K562 (cell line): ENCODE data around the gene ZNF326. TPM values are rescaled to one million over a fixed set of nuclear protein-coding genes. Genes with fewer than 3 reads are reported as not detected.

ENCODE experiments used
- ATAC-seq: fragments of 200-7000 bp; cut with Tn5 transposase; 3 replicates; pipeline ENCODE4 v1.9.1; 2020; ENCODE audit warnings: moderate library complexity
- BruUV-seq: library from RNA; stranded (reverse); fragments of 400-500 nt; replicated peaks from 2 replicates; lab custom pipeline; 2021; lab: Mats Ljungman, UMichigan
- CTCF ChIA-PET: fragments of 300-600 bp; formaldehyde crosslinking; extraction: SDS; loops from one replicate; lab custom pipeline; 2021; ENCODE audit warnings: low intra/inter-chr PET ratio; lab: Yijun Ruan, JAX
- POLR2A ChIA-PET: fragments of 300-600, 350-650 bp; sonication (Branson Sonifier 250); formaldehyde crosslinking; extraction: SDS; loops from one replicate; lab custom pipeline; 2021; ENCODE audit warnings: antibody characterized with exemption, inconsistent platforms; lab: Yijun Ruan, JAX
- DNase-seq, 4 experiments: peaks; one replicate each; pipeline versions ENCODE4 v3.0.0 to v3.0.0-alpha.2; 2011 to 2018; ENCODE audit warnings: low spot score in 3 of 4, mixed read lengths in 3 of 4; ENCODE audit errors: extremely low read depth in 1 of 4
- FAIRE-seq: peaks from 2 replicates; lab custom pipeline; 2011; peaks lifted over from hg19 to GRCh38; lab: Jason Lieb, UNC
- H2AFZ ChIP-seq: 2 replicates; pipeline ENCODE4 v1.6.0; 2011; ENCODE audit warnings: low read depth, low read length, control low read depth, inconsistent platforms
- H3K27ac ChIP-seq: fragments of 200-600 bp; 3 replicates; pipeline ENCODE4 v1.8.0; 2011; ENCODE audit warnings: low read depth, mild to moderate bottlenecking, control low read depth, inconsistent platforms, low read length, moderate library complexity, mixed read lengths; ENCODE audit errors: extremely low read depth
- H3K27me3 ChIP-seq, 2 experiments: fragments of 300-600 bp in 1 of 2; 2 replicates in 1 of 2; 3 replicates in 1 of 2; pipeline versions ENCODE4 v1.6.0 to v1.8.0; 2011; ENCODE audit warnings: inconsistent platforms in 2 of 2, low read length in 2 of 2, mild to moderate bottlenecking in 1 of 2, mixed read lengths in 1 of 2, moderate library complexity in 1 of 2; ENCODE audit not compliant: control insufficient read depth in 2 of 2, insufficient read depth in 2 of 2
- H3K36me3 ChIP-seq: fragments of 300-600 bp; 3 replicates; pipeline ENCODE4 v1.8.0; 2011; ENCODE audit warnings: mild to moderate bottlenecking, low read length, inconsistent platforms; ENCODE audit not compliant: control insufficient read depth, insufficient read depth
- H3K4me1 ChIP-seq, 2 experiments: fragments of 200-600 bp in 1 of 2; replicated peaks in 1 of 2; 2 replicates in 1 of 2; 3 replicates in 1 of 2; pipeline versions ENCODE4 v1.5.1 to v1.8.0; 2011; ENCODE audit warnings: inconsistent platforms in 2 of 2, low read length in 2 of 2, mild to moderate bottlenecking in 1 of 2, mixed read lengths in 1 of 2, moderate library complexity in 1 of 2; ENCODE audit not compliant: control insufficient read depth in 2 of 2, insufficient read depth in 2 of 2
- H3K4me2 ChIP-seq: 2 replicates; pipeline ENCODE4 v1.6.1; 2011; ENCODE audit warnings: low read length, control low read depth, inconsistent platforms, mixed read lengths; ENCODE audit not compliant: insufficient read depth
- H3K4me3 ChIP-seq: fragments of 200-600 bp; sonication (generic), shearing (Covaris generic); 2 replicates; pipeline ENCODE4 v1.5.1; 2016; ENCODE audit warnings: control low read depth, inconsistent platforms
- H3K79me2 ChIP-seq: fragments of 200-600 bp; 3 replicates; pipeline ENCODE4 v1.8.0; 2011; ENCODE audit warnings: low read length, inconsistent platforms; ENCODE audit not compliant: control insufficient read depth, insufficient read depth
- H3K9ac ChIP-seq, 2 experiments: 2 replicates each; pipeline versions ENCODE4 v1.6.0 to v1.6.1; 2011; ENCODE audit warnings: low read depth in 2 of 2, low read length in 2 of 2, control low read depth in 1 of 2, inconsistent platforms in 1 of 2, mild to moderate bottlenecking in 1 of 2, mixed read lengths in 1 of 2; ENCODE audit not compliant: insufficient read depth in 1 of 2
- H3K9me1 ChIP-seq: one replicate; pipeline ENCODE4 v1.6.0; 2011; ENCODE audit warnings: inconsistent platforms, mild to moderate bottlenecking, low read length, moderate library complexity; ENCODE audit not compliant: control insufficient read depth, insufficient read depth
- H3K9me3 ChIP-seq: replicated peaks from 2 replicates; pipeline ENCODE4 v1.5.1; 2011; ENCODE audit warnings: low read depth, low read length, inconsistent platforms; ENCODE audit not compliant: control insufficient read depth, insufficient read depth
- H4K20me1 ChIP-seq: replicated peaks from 2 replicates; pipeline ENCODE4 v1.6.1; 2011; ENCODE audit warnings: low read length, inconsistent platforms, mixed read lengths; ENCODE audit not compliant: control insufficient read depth, insufficient read depth
- BRCA1 ChIP-seq, 2 experiments: fragments of 450-650 bp in 1 of 2; sonication (generic) in 1 of 2; formaldehyde crosslinking in 1 of 2; IDR thresholded peaks; 2 replicates each; pipeline versions ENCODE4 v1.5.0 to v1.6.1; 2017 to 2020; ENCODE audit warnings: mild to moderate bottlenecking in 1 of 2, missing genetic modification reagents in 1 of 2
- BRD4 ChIP-seq: fragments of 200-600 bp; sonication (generic); IDR thresholded peaks from 2 replicates; pipeline ENCODE4 v1.6.1; 2017; ENCODE audit warnings: inconsistent platforms
- HIVEP1 ChIP-seq: fragments of 250-450 bp; sonication (Bioruptor Pico); IDR thresholded peaks from 2 replicates; pipeline ENCODE4 v1.4.0; 2020; ENCODE audit warnings: mild to moderate bottlenecking
- NCOA2 ChIP-seq, 2 experiments: fragments of 450-650 bp; IDR thresholded peaks; 2 replicates each; pipeline ENCODE4 v1.6.1; 2018; ENCODE audit warnings: mild to moderate bottlenecking in 2 of 2, moderate library complexity in 1 of 2; ENCODE audit not compliant: partially characterized antibody in 2 of 2
- SMC3 ChIP-seq: conservative IDR thresholded peaks from 2 replicates; pipeline ENCODE4 v1.6.1; 2011; ENCODE audit warnings: low read depth, low read length, improper control_type of control experiment; ENCODE audit not compliant: insufficient read depth
- TCF7 ChIP-seq: sonication (generic); IDR thresholded peaks from 2 replicates; pipeline ENCODE4 v1.6.1; 2016; ENCODE audit warnings: antibody characterized with exemption, borderline replicate concordance
- ZKSCAN1 ChIP-seq: fragments of 150-350 bp; IDR thresholded peaks from 2 replicates; pipeline ENCODE4 v1.6.1; 2016; ENCODE audit warnings: low read depth, low read length
- WGBS: fragments of 100-300 bp; shearing (Covaris generic); methylation state at CpG from one replicate; pipeline ENCODE4 v1.1.6; 2016; ENCODE audit warnings: low coverage, mixed read lengths; ENCODE audit not compliant: insufficient coverage; ENCODE audit errors: missing lambda C conversion rate; 5-methylcytosine and 5-hydroxymethylcytosine counted together
- in situ Hi-C: fragments of 300-500 bp; cut with MboI; formaldehyde crosslinking; loops from 4 replicates; pipeline ENCODE4 v1.15.0; 2018; ENCODE audit warnings: inconsistent platforms, mixed read lengths
- intact Hi-C: fragments of 100-400 bp; cut with micrococcal nuclease; formaldehyde crosslinking; loops from 2 replicates; pipeline ENCODE4 v1.14.2; 2022
- polyA plus RNA-seq, 8 experiments: library from polyadenylated mRNA; depleted of rRNA in 4 of 8; stranded (reverse) in 5 of 8; unstranded in 3 of 8; fragments of >200 nt; fragmentation: Nextera tagmentation in 2 of 8; fragmentation: Illumina TruSeq in 1 of 8; extraction: Ambion mirVana in 2 of 8; extraction: Trizol in 1 of 8; gene quantifications; 2 replicates each; pipeline versions ENCODE4 v1.2.1 to v1.2.3, GENCODE V29; 2011 to 2014; ENCODE audit warnings: inconsistent platforms in 1 of 8, missing spikeins in 1 of 8
- total RNA-seq, 7 experiments: library from RNA; depleted of rRNA in 6 of 7; stranded (reverse); fragments of >200 nt in 6 of 7; fragmentation: Illumina TruSeq in 2 of 7; extraction: Trizol in 2 of 7; gene quantifications; 2 replicates each; pipeline versions ENCODE4 v1.2.1 to v1.2.3, GENCODE V29; 2011 to 2021; ENCODE audit warnings: low replicate concordance in 1 of 7
- TF ChIP-seq, protein P1 (sequence below): fragments of 250-450 bp; sonication (Bioruptor Pico); IDR thresholded peaks from 2 replicates; pipeline ENCODE4 v1.8.0; 2021; ENCODE audit warnings: mild to moderate bottlenecking, moderate library complexity

Gene ZNF326
- total and polyA plus RNA-seq, 9 of the 15 experiments (the other 6 are each of a cell fraction or from before 2014, with no cell fraction given): 7.2 to 33.2 (median 20.1) TPM

DNA sequence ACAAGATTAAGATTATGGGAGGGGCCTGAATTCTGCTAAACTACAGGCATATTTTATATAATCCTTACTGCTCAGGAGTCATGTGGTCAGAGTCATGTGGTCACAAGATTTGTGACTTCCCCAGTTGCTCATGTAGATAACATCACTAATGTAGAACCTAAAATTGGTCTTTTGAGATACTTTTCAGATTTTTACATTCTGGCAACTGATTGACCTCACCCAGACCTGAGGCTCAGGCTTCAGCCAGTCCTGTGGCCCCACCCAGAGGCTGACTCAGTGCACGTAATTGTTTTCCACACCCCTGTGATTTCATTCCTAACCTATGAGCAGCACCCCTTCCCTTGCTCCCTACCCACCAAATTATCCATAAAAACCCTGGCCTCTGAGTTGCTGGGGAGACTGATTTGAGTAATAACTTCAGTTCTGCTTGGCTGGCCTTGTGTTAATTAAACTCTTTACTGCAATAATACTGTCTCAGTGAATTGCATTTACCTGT is 41.7 kb upstream of the ZNF326 start (continued):
- TF ChIP-seq SMC3: peak; percentile 92

DNA sequence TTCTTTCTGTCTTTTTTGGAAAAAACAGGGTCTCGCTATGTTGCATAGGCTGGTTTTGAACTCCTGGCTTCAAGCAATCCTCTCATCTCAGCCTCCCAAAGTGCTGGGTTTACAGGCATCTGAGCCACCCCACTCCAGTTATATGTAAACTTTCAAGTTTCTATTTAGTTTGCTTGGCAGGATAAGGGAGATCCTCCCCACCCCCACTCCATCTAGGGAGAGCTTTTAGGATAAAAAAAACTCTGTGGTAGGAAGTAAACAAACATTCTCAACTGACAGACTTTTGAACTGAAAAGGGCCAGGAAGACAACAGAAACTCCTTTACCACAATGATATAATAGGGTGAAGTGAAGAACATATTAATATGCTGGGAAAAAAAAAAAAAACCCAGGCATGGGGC is 41.0 kb upstream of the ZNF326 start:
- Histone ChIP-seq H3K9me3 (no peaks in the 10 kb centered on the region), H4K20me1 (no peaks in the 10 kb centered on the region), H3K36me3 (no peaks in the 10 kb centered on the region), H3K27ac (no peak overlapping the region), H3K9me1 (no peaks in the 10 kb centered on the region), H3K4me3 (no peak overlapping the region), H2AFZ (no peak overlapping the region), H3K4me2 (no peak overlapping the region), H3K4me1 (peaks cover 8 to 56% of the 10 kb centered on the region in 2 experiments; a peak in 4 of 5 replicates)
- no TSS peak for BruUV-seq
- no peak for FAIRE-seq
- ChIA-PET POLR2A (interaction anchor here (0.7 to 1.0 kb wide), 2 partner anchors 18 to 28 kb away, joined by 3 read pairs; no protein-coding TSS in a partner anchor), CTCF (interaction anchor here (0.6 to 1.2 kb wide), 2 partner anchors 149 to 1167 kb away, joined by 3 to 5 read pairs; no protein-coding TSS in a partner anchor)
- in situ Hi-C loops (loop anchor here (5.0 kb wide), 1 partner anchor 147 kb away; no protein-coding TSS in a partner anchor), intact Hi-C loops (loop anchor here (1.0 to 5.0 kb wide), 5 partner anchors 33 to 472 kb away; partner anchors contain the start of gene LRRC8B)
- 100% methylated on average over 1 of the region's 1 CpG for WGBS
- no peak for DNase-seq
- no peak for ATAC-seq
- TF ChIP-seq, protein P1, sequence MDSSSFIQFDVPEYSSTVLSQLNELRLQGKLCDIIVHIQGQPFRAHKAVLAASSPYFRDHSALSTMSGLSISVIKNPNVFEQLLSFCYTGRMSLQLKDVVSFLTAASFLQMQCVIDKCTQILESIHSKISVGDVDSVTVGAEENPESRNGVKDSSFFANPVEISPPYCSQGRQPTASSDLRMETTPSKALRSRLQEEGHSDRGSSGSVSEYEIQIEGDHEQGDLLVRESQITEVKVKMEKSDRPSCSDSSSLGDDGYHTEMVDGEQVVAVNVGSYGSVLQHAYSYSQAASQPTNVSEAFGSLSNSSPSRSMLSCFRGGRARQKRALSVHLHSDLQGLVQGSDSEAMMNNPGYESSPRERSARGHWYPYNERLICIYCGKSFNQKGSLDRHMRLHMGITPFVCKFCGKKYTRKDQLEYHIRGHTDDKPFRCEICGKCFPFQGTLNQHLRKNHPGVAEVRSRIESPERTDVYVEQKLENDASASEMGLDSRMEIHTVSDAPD (CRISPR knock-in tag): no peak
- TF ChIP-seq TCF7 (no peak), BRD4 (no peak), NCOA2 (IDR thresholded peaks at IDR 0.05; ENCODE audit: partially characterized antibody in 2 of 2) (no peak), HIVEP1 (CRISPR knock-in tag) (no peak), ZKSCAN1 (no peak), BRCA1 (IDR thresholded peaks at IDR 0.05) (no peak), BRCA1 (CRISPR knock-in tag; IDR thresholded peaks at IDR 0.05) (no peak)
- TF ChIP-seq, all 486 proteins: peak for 0
- Histone ChIP-seq H3K27me3 (no peaks in the 10 kb centered on the region), H3K9ac (no peak overlapping the region), H3K79me2 (no peaks in the 10 kb centered on the region)
